ENCODE results near the gene SEC63. TPM values are rescaled to one million over a fixed set of nuclear protein-coding genes. Genes with fewer than 3 reads are reported as not detected.

SEC63 gene
- total RNA-seq, 4 donors from 2014 or later, result 9.3 to 25.4 (median 16.2) TPM

DNA sequence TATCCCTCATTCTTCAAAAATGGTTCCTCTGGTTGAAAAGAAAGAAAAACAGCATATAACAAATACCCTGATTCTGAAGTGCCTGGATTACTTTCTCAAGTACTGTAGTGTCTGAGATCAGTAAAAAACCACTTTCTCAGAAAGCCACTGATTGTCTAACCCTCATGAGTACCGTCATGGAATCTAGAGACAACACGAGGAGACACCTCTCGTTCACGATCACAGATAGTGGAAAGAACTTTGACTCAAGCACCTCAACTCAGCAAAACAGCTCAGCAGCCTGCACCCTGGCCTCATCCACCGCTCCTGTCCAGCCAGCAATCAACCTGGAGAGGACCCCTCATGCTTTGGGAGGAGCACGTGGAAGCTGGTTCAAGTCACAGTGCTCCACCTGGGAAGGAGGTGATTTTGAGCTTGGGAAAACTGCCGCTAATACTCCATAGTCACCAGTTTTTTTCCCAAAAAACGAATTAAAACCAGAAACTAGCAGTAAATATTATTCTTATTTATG lies 134.9 kb downstream of the SEC63 start:
- Histone ChIP-seq H3K36me3 (no peaks in the 10 kb centered on the region), H3K27ac (peak overlapping the region in 1 of 4 donors; percentile 0), H3K4me3 (peak overlapping the region in 2 of 4 donors; percentile 4 to 12), H3K27me3 (peaks cover 0 to 40% (median 2%) of the 10 kb centered on the region in 4 donors), H3K4me1 (peaks cover 4 to 26% (median 10%) of the 10 kb centered on the region in 3 donors), H3K9me3 (no peaks in the 10 kb centered on the region)
- 64 to 76% methylated on average over 8 of the region's 8 CpGs for WGBS, 2 donors
- TF ChIP-seq, protein P1, sequence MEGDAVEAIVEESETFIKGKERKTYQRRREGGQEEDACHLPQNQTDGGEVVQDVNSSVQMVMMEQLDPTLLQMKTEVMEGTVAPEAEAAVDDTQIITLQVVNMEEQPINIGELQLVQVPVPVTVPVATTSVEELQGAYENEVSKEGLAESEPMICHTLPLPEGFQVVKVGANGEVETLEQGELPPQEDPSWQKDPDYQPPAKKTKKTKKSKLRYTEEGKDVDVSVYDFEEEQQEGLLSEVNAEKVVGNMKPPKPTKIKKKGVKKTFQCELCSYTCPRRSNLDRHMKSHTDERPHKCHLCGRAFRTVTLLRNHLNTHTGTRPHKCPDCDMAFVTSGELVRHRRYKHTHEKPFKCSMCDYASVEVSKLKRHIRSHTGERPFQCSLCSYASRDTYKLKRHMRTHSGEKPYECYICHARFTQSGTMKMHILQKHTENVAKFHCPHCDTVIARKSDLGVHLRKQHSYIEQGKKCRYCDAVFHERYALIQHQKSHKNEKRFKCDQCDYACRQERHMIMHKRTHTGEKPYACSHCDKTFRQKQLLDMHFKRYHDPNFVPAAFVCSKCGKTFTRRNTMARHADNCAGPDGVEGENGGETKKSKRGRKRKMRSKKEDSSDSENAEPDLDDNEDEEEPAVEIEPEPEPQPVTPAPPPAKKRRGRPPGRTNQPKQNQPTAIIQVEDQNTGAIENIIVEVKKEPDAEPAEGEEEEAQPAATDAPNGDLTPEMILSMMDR (IDR thresholded peaks at IDR 0.05), result no peak
- DNase-seq, result no peak
- intact Hi-C loops (cut with DNase I), result no loop called here

DNA sequence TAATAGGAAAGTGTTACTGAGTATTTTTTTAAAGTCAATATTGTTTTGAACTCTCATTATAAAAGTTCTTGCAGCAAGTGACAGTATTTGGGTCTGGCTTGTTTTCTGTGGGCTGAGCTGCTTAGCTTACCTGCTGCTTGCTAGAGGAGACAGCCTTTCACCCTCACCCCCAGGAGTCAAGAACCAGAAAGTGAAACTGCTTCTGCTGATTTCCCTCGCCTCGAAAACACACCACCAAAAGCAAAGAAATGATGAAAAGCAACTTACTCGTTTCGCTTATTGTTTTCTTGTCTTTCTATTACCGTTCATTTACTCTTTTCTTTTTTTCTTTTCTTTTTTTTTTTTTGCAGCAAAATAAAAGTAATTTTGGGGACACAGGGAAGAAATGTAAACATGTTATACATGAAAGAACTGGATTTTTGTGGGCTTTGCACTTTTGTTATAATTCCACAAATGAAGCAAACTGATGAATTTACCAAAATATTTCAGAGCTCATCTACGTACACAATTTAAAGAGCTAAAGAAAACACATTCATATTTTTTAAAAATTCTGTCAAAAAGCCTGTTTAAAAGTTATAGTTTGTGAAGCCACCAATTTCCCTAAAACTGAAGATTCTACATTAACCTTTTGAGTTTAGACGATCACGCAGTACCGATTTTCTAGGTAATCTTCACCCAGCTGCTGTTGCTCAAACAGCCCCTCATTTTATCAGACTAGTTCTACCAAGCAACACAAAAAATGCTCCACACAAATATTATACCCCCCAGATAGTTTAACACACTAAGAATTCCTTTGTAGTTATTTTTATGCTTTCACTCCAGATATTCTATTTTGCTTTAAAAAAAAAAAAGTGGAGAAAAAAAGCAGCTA lies 135.6 kb downstream of the SEC63 start:
- WGBS, 2 donors, result 51 to 54% methylated on average over 9 of the region's 9 CpGs
- H3K27ac ChIP-seq, result peak overlapping the region in 1 of 4 donors; percentile 0
- intact Hi-C loops (cut with DNase I), result no loop called here
- TF ChIP-seq, protein P1 (IDR thresholded peaks at IDR 0.05), result no peak
- TF ChIP-seq POLR2A (IDR thresholded peaks at IDR 0.05), result no peak
- DNase-seq, result no peak
- peaks cover 0 to 40% (median 2%) of the 10 kb centered on the region in 4 donors for H3K27me3 ChIP-seq
- no peaks in the 10 kb centered on the region for H3K36me3 ChIP-seq
- no peaks in the 10 kb centered on the region for H3K9me3 ChIP-seq
- peaks cover 4 to 26% (median 10%) of the 10 kb centered on the region in 3 donors for H3K4me1 ChIP-seq
- peak overlapping the region in 1 of 4 donors; percentile 4 for H3K4me3 ChIP-seq

DNA sequence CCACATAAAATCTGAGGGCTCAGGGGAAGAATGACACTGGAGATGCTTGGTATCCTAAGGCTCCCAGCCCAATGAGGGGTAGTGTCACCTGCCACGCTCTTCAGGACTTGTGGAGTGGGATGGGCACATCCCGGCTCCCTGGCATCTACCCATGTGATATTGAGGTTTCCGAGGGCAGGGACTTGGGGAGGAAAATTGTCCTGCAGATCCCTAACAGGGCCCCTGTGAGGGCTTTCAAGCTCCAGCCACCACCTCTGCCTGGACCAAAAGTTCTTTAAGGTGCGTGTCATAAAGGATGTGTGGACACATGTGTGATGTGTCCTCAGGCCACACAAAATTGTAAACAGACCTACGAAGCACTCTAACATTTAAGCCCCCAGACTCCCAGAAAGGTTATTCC lies 136.4 kb downstream of the SEC63 start:
- intact Hi-C loops (cut with DNase I), result no loop called here
- 65 to 81% methylated on average over 3 to 5 of the region's 5 CpGs for WGBS, 2 donors
- Histone ChIP-seq H3K4me3 (no peak overlapping the region), H3K9me3 (no peaks in the 10 kb centered on the region), H3K27ac (no peak overlapping the region), H3K36me3 (no peaks in the 10 kb centered on the region), H3K27me3 (peaks cover 0 to 40% (median 2%) of the 10 kb centered on the region in 4 donors), H3K4me1 (peaks cover 4 to 26% (median 10%) of the 10 kb centered on the region in 3 donors)
- no peak for DNase-seq
- TF ChIP-seq, protein P1 (IDR thresholded peaks at IDR 0.05), result no peak
- no peak for TF ChIP-seq POLR2A (IDR thresholded peaks at IDR 0.05)

DNA sequence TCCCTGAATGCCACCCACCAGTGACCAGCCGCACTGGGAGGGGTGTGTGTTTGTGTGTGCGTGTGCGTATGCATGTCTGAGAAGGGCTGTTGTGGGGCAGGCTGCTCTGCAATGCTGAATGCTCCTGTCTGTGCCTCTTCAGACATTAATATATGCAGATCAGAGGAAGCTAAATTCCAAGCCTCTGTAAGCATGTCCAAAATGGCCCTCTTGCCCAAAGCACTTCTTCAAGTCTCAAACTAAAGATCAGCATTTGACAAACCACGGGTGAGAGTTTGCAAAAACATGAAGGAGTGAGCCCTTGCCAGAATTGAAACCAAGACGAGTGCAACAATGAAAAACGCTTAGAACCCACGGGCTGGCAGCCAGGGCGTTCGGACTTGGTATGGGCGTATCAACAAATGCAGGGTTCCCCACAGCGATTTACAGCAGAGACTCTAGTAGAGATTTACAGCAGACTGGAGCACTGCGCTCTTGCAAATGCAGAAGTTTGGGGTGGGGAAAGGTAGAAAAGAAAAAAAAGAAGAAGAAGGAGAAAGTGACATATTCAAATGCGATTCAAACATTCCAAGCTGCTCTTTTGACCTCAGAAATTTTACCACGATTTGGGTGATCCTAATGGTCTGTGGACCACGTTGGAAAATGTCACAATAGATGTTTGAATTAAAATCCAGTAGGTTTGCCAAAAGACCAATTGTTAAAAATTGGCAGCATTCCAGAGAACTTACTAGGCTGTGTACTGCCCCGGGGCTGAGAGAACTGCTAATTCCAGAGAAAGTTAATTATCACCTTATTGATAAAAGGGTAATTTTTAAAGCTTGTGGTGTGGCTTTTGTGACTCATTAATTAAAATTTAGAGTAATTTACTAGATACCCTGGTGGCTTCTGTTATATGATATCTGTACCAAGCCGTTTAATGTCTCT lies 137.4 kb downstream of the SEC63 start:
- no peak for TF ChIP-seq POLR2A (IDR thresholded peaks at IDR 0.05)
- TF ChIP-seq, protein P1 (IDR thresholded peaks at IDR 0.05), result no peak
- peaks cover 0 to 34% (median 2%) of the 10 kb centered on the region in 4 donors for H3K27me3 ChIP-seq
- no peak for DNase-seq
- H3K4me3 ChIP-seq, result peak overlapping the region in 3 of 4 donors; percentile 3 to 51 (median 25)
- H3K36me3 ChIP-seq, result no peaks in the 10 kb centered on the region
- H3K27ac ChIP-seq, result peak overlapping the region in 2 of 4 donors; percentile 5 to 59
- peaks cover 4 to 26% (median 10%) of the 10 kb centered on the region in 3 donors for H3K4me1 ChIP-seq
- H3K9me3 ChIP-seq, result no peaks in the 10 kb centered on the region
- WGBS, 2 donors, result 8 to 13% methylated on average over 15 to 16 of the region's 17 CpGs
- intact Hi-C loops (cut with DNase I), result no loop called here

Measured in esophagus squamous epithelium (tissue), 5 donors.